Neural progenitor cell (in vitro differentiated cells): ENCODE measurements around the gene PRKCB.

Source experiments
- CTCF ChIP-seq: fragments of 200-600 bp; sonication (generic); IDR thresholded peaks from 2 replicates; pipeline ENCODE4 v1.5.1; 2017; ENCODE audit warnings: antibody characterized with exemption, mild to moderate bottlenecking
- EZH2 ChIP-seq: fragments of 200-600 bp; sonication (generic); IDR thresholded peaks from 2 replicates; pipeline ENCODE4 v1.6.1; 2017; ENCODE audit warnings: antibody characterized with exemption, mild to moderate bottlenecking, moderate library complexity

DNA sequence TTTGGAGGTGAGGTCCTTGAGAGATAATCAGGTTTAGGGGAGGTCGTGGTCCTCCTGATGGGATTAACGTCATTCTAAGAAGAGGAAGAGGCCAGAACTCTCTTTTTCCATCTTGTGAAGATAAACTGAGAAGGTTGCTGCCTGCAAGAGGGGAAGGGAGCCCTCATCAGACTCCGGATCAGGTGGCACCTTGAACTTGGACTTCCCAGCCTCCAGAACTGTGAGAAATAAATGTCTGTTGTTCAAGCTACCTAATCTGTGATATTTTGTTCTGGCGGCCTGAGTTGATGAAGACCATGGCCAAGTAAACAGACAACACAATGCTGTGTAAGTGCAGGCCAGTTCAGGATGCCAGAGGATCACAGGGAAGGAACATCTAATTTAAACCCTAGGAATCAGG is 10.9 kb upstream of the PRKCB start:
- TF ChIP-seq CTCF (no peak), EZH2 (no peak)
